HCT116 (cell line): Measurements from ENCODE around the gene MAPK8IP1. TPM values are rescaled to one million over a fixed set of nuclear protein-coding genes. Genes with fewer than 3 reads are reported as not detected.

Experiments used
- ATAC-seq: fragments of 200-7000 bp; cut with Tn5 transposase; 2 replicates; pipeline ENCODE4 v1.9.1; 2020; ENCODE audit warnings: mild to moderate bottlenecking, moderate library complexity
- BruUV-seq: library from RNA; stranded (reverse); fragments of 400-500 nt; replicated peaks from 2 replicates; lab custom pipeline; 2021; lab: Mats Ljungman, UMichigan
- CTCF ChIA-PET: fragments of 300-600 bp; sonication (Branson Sonifier 250); formaldehyde crosslinking; loops from one replicate; lab custom pipeline; 2021; ENCODE audit warnings: antibody characterized with exemption; lab: Charles Lee
- POLR2A ChIA-PET: fragments of 300-600, 350-600 bp; sonication (Branson Sonifier 250); formaldehyde crosslinking; loops from one replicate; lab custom pipeline; 2021; ENCODE audit warnings: antibody characterized with exemption; lab: Charles Lee
- RAD21 ChIA-PET, 2 experiments: fragments of 300-600 bp; sonication (Branson Sonifier 250); formaldehyde crosslinking; loops; one replicate each; lab custom pipeline; 2023; ENCODE audit warnings: low total read pairs in 2 of 2; ENCODE audit not compliant: uncharacterized antibody in 2 of 2, unreplicated experiment in 2 of 2, low non-redundant PET in 1 of 2; lab: Charles Lee
- DNase-seq: peaks from one replicate; pipeline ENCODE4 v3.0.0-alpha.2; 2010; ENCODE audit warnings: low read depth, low spot score
- H2AFZ ChIP-seq: fragments of 200-600 bp; shearing (Covaris generic), sonication (generic); 2 replicates; pipeline ENCODE4 v1.6.1; 2017; ENCODE audit warnings: low read depth, mixed run types, mixed read lengths, antibody characterized with exemption, low read length; ENCODE audit not compliant: poor library complexity, severe bottlenecking
- H3K27ac ChIP-seq: 2 replicates; pipeline ENCODE4 v1.5.1; 2012; ENCODE audit warnings: low read depth, low read length
- H3K27me3 ChIP-seq: fragments of 200-600 bp; sonication (generic); 2 replicates; pipeline ENCODE4 v1.6.1; 2016; ENCODE audit warnings: mixed run types, low read length, mixed read lengths; ENCODE audit not compliant: insufficient read depth
- H3K36me3 ChIP-seq, 2 experiments: fragments of 200-500 bp in 1 of 2; fragments of 200-600 bp in 1 of 2; sonication (Bioruptor generic) in 1 of 2; sonication (generic) in 1 of 2; 2 replicates each; pipeline versions ENCODE4 v1.5.1 to v1.6.1; 2014 to 2016; ENCODE audit warnings: low read length in 2 of 2, inconsistent platforms in 1 of 2, mixed read lengths in 1 of 2, mixed run types in 1 of 2; ENCODE audit not compliant: insufficient read depth in 2 of 2, control insufficient read depth in 1 of 2
- H3K4me1 ChIP-seq, 2 experiments: fragments of 200-600 bp in 1 of 2; sonication (generic) in 1 of 2; 2 replicates each; pipeline versions ENCODE4 v1.5.1 to v1.6.1; 2012 to 2017; ENCODE audit warnings: low read length in 2 of 2, inconsistent platforms in 1 of 2, mild to moderate bottlenecking in 1 of 2, mixed read lengths in 1 of 2, mixed run types in 1 of 2, moderate library complexity in 1 of 2; ENCODE audit not compliant: insufficient read depth in 2 of 2, control insufficient read depth in 1 of 2
- H3K4me2 ChIP-seq: fragments of 200-600 bp; sonication (generic); 2 replicates; pipeline ENCODE4 v1.6.1; 2017; ENCODE audit warnings: mixed run types, low read length, mixed read lengths
- H3K4me3 ChIP-seq, 2 experiments: fragments of 200-600 bp in 1 of 2; sonication (generic) in 1 of 2; replicated peaks in 1 of 2; 2 replicates each; pipeline ENCODE4 v1.5.1; 2011 to 2016; ENCODE audit warnings: low read length in 2 of 2, control low read depth in 1 of 2, low read depth in 1 of 2, mild to moderate bottlenecking in 1 of 2, mixed read lengths in 1 of 2, mixed run types in 1 of 2
- H3K79me2 ChIP-seq: fragments of 200-600 bp; sonication (generic); 2 replicates; pipeline ENCODE4 v1.6.1; 2017; ENCODE audit warnings: mild to moderate bottlenecking, mixed run types, low read length, moderate library complexity, mixed read lengths; ENCODE audit not compliant: insufficient read depth
- H3K9ac ChIP-seq: fragments of 200-600 bp; sonication (generic); 2 replicates; pipeline ENCODE4 v1.6.1; 2016; ENCODE audit warnings: low read length, mixed read lengths
- H3K9me2 ChIP-seq: fragments of 200-600 bp; sonication (generic), shearing (Covaris generic); 2 replicates; pipeline ENCODE4 v1.6.1; 2017; ENCODE audit warnings: mixed run types, mild to moderate bottlenecking, moderate library complexity; ENCODE audit not compliant: insufficient read depth
- H3K9me3 ChIP-seq, 2 experiments: fragments of 200-500 bp in 1 of 2; fragments of 200-600 bp in 1 of 2; sonication (Bioruptor generic) in 1 of 2; sonication (generic) in 1 of 2; 2 replicates each; pipeline ENCODE4 v1.6.1; 2014 to 2017; ENCODE audit warnings: low read length in 2 of 2, mixed read lengths in 2 of 2, inconsistent platforms in 1 of 2, low read depth in 1 of 2, mild to moderate bottlenecking in 1 of 2, mixed run types in 1 of 2, moderate library complexity in 1 of 2; ENCODE audit not compliant: control insufficient read depth in 1 of 2, insufficient read depth in 1 of 2
- H4K20me1 ChIP-seq: fragments of 200-600 bp; sonication (generic), shearing (Covaris generic); 2 replicates; pipeline ENCODE4 v1.6.1; 2017; ENCODE audit warnings: mixed run types, mild to moderate bottlenecking, moderate library complexity; ENCODE audit not compliant: insufficient read depth
- ATF3 ChIP-seq: IDR thresholded peaks from 2 replicates; pipeline ENCODE4 v1.6.1; 2012
- CTCF ChIP-seq, 3 experiments: fragments of 200-600 bp in 1 of 3; sonication (generic) in 1 of 3; IDR thresholded peaks in 2 of 3; conservative IDR thresholded peaks in 1 of 3; 2 replicates each; pipeline ENCODE4 v1.5.1; 2012 to 2017; ENCODE audit warnings: low read depth in 2 of 3, low read length in 2 of 3, antibody characterized with exemption in 1 of 3, borderline replicate concordance in 1 of 3, control low read depth in 1 of 3, mild to moderate bottlenecking in 1 of 3, mixed read lengths in 1 of 3, mixed run types in 1 of 3, moderate library complexity in 1 of 3; ENCODE audit not compliant: insufficient read depth in 1 of 3
- EZH2 ChIP-seq: fragments of 200-600 bp; sonication (generic); IDR thresholded peaks from 2 replicates; pipeline ENCODE4 v1.6.1; 2017; ENCODE audit warnings: antibody characterized with exemption, mixed run types
- EZH2phosphoT487 ChIP-seq: fragments of 200-600 bp; IDR thresholded peaks from 2 replicates; pipeline ENCODE4 v1.6.1; 2018; ENCODE audit warnings: antibody characterized with exemption, borderline replicate concordance
- FOSL1 ChIP-seq: IDR thresholded peaks from 2 replicates; pipeline ENCODE4 v1.6.1; 2012; ENCODE audit warnings: low read depth
- JUND ChIP-seq: IDR thresholded peaks from 2 replicates; pipeline ENCODE4 v1.6.1; 2012
- POLR2A ChIP-seq: IDR thresholded peaks from 2 replicates; pipeline ENCODE4 v1.7.0; 2011; ENCODE audit warnings: borderline replicate concordance; ENCODE audit not compliant: insufficient read depth, insufficient read length; ENCODE audit errors: extremely low read depth
- POLR2AphosphoS5 ChIP-seq: IDR thresholded peaks from 2 replicates; pipeline ENCODE4 v1.6.1; 2011; ENCODE audit warnings: mild to moderate bottlenecking, low read depth, low read length, moderate library complexity
- RAD21 ChIP-seq: IDR thresholded peaks from 2 replicates; pipeline ENCODE4 v1.6.1; 2012; ENCODE audit warnings: low read depth, mild to moderate bottlenecking
- SIN3A ChIP-seq: IDR thresholded peaks from 2 replicates; pipeline ENCODE4 v1.6.1; 2012; ENCODE audit warnings: low read depth
- SRF ChIP-seq: IDR thresholded peaks from 2 replicates; pipeline ENCODE4 v1.6.1; 2012; ENCODE audit warnings: low read depth
- YY1 ChIP-seq: IDR thresholded peaks from 2 replicates; pipeline ENCODE4 v1.6.1; 2011; ENCODE audit warnings: low read length, low read depth, moderate library complexity, mild to moderate bottlenecking; ENCODE audit not compliant: insufficient replicate concordance; ENCODE audit errors: extremely low read depth
- ZBTB33 ChIP-seq: IDR thresholded peaks from 2 replicates; pipeline ENCODE4 v1.6.1; 2011; ENCODE audit warnings: mild to moderate bottlenecking, low read length, moderate library complexity; ENCODE audit not compliant: insufficient replicate concordance; ENCODE audit errors: extremely low read depth
- ZFX ChIP-seq: fragments of 450-650 bp; IDR thresholded peaks from 2 replicates; pipeline ENCODE4 v1.6.1; 2017
- ZNF274 ChIP-seq: fragments of 200-500 bp; sonication (Bioruptor generic); IDR thresholded peaks from 2 replicates; pipeline ENCODE4 v1.6.1; 2014; ENCODE audit warnings: mild to moderate bottlenecking, low read depth, low read length, inconsistent platforms
- intact Hi-C: fragments of 100-400 bp; cut with micrococcal nuclease; formaldehyde crosslinking; loops from 2 replicates; pipeline ENCODE4 v1.10.0; 2022
- total RNA-seq: library from RNA; stranded (reverse); gene quantifications from one replicate; pipeline ENCODE4 v1.2.1, GENCODE V29; 2021; ENCODE audit not compliant: unreplicated experiment

The MAPK8IP1 gene
- total RNA-seq, 1 experiment from 2014 or later, result 10.1 TPM

- CTCF ChIA-PET, result no interaction called here
- no peak for TF ChIP-seq JUND
- TF ChIP-seq POLR2AphosphoS5, result no peak
- TF ChIP-seq POLR2A, result no peak
- TF ChIP-seq SIN3A, result no peak
- TF ChIP-seq ZNF274, result no peak
- no peak for TF ChIP-seq CTCF (IDR thresholded peaks at IDR 0.05 in 2 of 3, conservative IDR thresholded peaks at IDR 0.05 in 1 of 3; ENCODE audit: borderline replicate concordance in 1 of 3, insufficient read depth in 1 of 3, low read depth in 2 of 3, low read length in 2 of 3)
- no peak for TF ChIP-seq ZBTB33
- TF ChIP-seq EZH2, result no peak
- TF ChIP-seq RAD21, result no peak
- no peak for TF ChIP-seq YY1
- TF ChIP-seq ATF3, result no peak
- no peak for TF ChIP-seq ZFX
- TF ChIP-seq EZH2phosphoT487, result no peak
- TF ChIP-seq SRF, result no peak
- TF ChIP-seq FOSL1, result no peak
Observed at GRCh38 chr11:45906096-45906682, 20.7 kb downstream of the MAPK8IP1 start.

More at GRCh38 chr11:45906096-45906682, 20.7 kb downstream of the MAPK8IP1 start:
- Histone ChIP-seq H3K79me2 (no peaks in the 10 kb centered on the region), H3K9ac (no peak overlapping the region), H3K36me3 (no peaks in the 10 kb centered on the region; a peak in 1 of 4 replicates), H3K9me2 (no peaks in the 10 kb centered on the region), H4K20me1 (no peaks in the 10 kb centered on the region), H2AFZ (no peak overlapping the region), H3K4me2 (no peak overlapping the region), H3K27me3 (no peaks in the 10 kb centered on the region), H3K27ac (no peak overlapping the region), H3K9me3 (no peaks in the 10 kb centered on the region), H3K4me3 (no peak overlapping the region), H3K4me1 (no peaks in the 10 kb centered on the region)
- ChIA-PET RAD21 (no interaction called here), POLR2A (interaction anchor here (1.2 kb wide), 1 partner anchor 12 kb away, joined by 3 read pairs; no protein-coding TSS in a partner anchor)
- BruUV-seq, result no TSS peak
- DNase-seq (no peak), ATAC-seq (peak; percentile 23; the same call in 1 of the 2 replicates)
- intact Hi-C loops, result no loop called here
